IPS-NIHi11 (cell line): ENCODE measurements around the gene GPC1.
A peak's percentile ranks its signal among the peaks of the same experiment; 100 is the strongest.

Experiments
- DNase-seq: peaks from one replicate; pipeline ENCODE4 v3.0.0; 2012; ENCODE audit warnings: mixed read lengths, low spot score

Gene GPC1

GRCh38 chr2:240430595-240430994 is 4.9 kb upstream of the GPC1 start:
- no peak for DNase-seq

- DNase-seq: no peak
These were observed 4.2 kb upstream of the GPC1 start for GRCh38 chr2:240431271-240431660.

- DNase-seq: no peak
These were observed 3.6 kb upstream of the GPC1 start for GRCh38 chr2:240431661-240432424.

- no peak for DNase-seq
These were observed 3.0 kb upstream of the GPC1 start for GRCh38 chr2:240432430-240432819.

- DNase-seq: no peak
These were observed 2.4 kb upstream of the GPC1 start for GRCh38 chr2:240432820-240433801.

- DNase-seq: no peak
These were observed 1.3 kb upstream of the GPC1 start for GRCh38 chr2:240433973-240434727.

GRCh38 chr2:240434728-240435456 is 571 bp upstream of the GPC1 start:
- DNase-seq: peak; percentile 99

- DNase-seq: no peak
These were observed 652 bp downstream of the GPC1 start for GRCh38 chr2:240435948-240436682.

- DNase-seq: no peak
These were observed 1.5 kb downstream of the GPC1 start for GRCh38 chr2:240436683-240437550.

GRCh38 chr2:240437551-240437860 is 2.0 kb downstream of the GPC1 start:
- no peak for DNase-seq

GRCh38 chr2:240437861-240438809 is 2.7 kb downstream of the GPC1 start:
- DNase-seq: peak; percentile 89

GRCh38 chr2:240438810-240439697 is 3.6 kb downstream of the GPC1 start:
- no peak for DNase-seq

- DNase-seq: no peak
These were observed 4.3 kb downstream of the GPC1 start for GRCh38 chr2:240439698-240440151.

- DNase-seq: no peak
These were observed 4.8 kb downstream of the GPC1 start for GRCh38 chr2:240440251-240440650.

- no peak for DNase-seq
These were observed 5.3 kb downstream of the GPC1 start for GRCh38 chr2:240440704-240441320.

- no peak for DNase-seq
These were observed 6.0 kb downstream of the GPC1 start for GRCh38 chr2:240441326-240441992.

GRCh38 chr2:240441993-240442411 is 6.5 kb downstream of the GPC1 start:
- DNase-seq: no peak
